AG09319 (cell line): ENCODE measurements around the gene NRIP1.
"Not testable (repeated sequence)": the region's sequence is repeated elsewhere in the genome, so short reads cannot be mapped to it uniquely, and the experiment has no call there.

ENCODE experiments used
- DNase-seq: peaks from one replicate; pipeline ENCODE4 v3.0.0-alpha.2; 2010; ENCODE audit warnings: low read depth; ENCODE audit errors: extremely low read depth
- CTCF ChIP-seq: IDR thresholded peaks from 2 replicates; pipeline ENCODE4 v1.5.1; 2011; ENCODE audit warnings: low read depth, mild to moderate bottlenecking, inconsistent platforms, low read length, moderate library complexity

The NRIP1 gene

DNA sequence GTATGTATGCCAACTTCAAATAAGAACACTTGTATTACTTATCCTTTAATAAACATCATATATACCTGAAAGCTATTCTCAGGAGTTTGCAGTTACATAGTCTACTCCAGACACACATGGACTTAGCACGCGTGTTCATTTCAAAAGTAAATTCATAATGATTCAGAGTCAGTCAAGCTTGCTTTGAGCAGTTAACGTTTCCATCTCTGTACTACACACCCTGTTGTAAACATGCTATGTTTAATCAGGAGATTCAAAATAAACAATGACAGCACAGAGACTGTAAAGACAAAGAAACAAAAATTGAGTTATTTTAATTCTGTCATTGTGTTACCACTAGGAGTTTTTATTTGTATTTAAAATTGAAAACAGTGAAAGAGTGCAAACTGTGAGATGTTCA is 119.6 kb downstream of the NRIP1 start:
- TF ChIP-seq CTCF, result no peak
- no peak for DNase-seq

- TF ChIP-seq CTCF, result no peak
- no peak for DNase-seq
These were observed 121.2 kb downstream of the NRIP1 start for GRCh38 chr21:14943616-14944015.

DNA sequence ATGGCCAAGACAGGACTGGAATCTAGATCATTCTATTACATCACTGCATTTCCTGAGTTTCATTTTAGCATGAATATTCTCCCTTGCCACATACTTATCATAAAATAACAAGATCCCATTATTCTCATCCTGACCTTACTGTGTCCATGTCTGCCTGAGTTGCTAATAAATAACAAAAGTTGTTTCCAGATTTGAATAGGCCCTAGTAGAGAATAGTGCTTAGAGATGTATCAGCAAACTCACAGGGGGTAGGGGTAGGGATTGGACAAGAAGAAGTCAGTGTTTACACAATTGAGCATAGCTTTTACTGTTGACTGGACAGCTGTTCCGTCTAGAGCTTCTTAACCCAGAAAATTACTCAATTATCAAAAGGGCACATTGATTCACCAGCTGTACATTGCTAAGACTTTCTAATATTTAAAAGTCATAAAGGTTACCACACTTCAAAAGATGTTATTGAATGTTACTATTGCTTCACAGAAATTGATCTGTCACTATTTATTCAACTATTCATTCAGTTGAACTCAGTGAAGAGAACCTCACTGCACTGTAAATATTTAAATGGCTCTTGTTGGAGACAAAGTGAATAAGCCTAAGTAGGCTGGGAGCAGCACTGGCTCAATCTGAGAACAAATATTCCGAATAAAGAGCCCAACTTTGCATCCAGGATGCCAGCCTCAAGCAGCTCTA is 121.9 kb downstream of the NRIP1 start:
- no peak for DNase-seq
- TF ChIP-seq CTCF, result no peak

DNA sequence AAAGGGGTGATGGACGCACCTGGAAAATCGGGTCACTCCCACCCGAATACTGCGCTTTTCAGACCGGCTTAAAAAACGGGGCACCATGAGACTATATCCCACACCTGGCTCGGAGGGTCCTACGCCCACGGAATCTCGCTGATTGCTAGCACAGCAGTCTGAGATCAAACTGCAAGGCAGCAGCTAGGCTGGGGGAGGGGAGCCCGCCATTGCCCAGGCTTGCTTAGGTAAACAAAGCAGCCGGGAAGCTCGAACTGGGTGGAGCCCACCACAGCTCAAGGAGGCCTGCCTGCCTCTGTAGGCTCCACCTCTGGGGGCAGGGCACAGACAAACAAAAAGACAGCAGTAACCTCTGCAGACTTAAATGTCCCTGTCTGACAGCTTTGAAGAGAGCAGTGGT is 137.5 kb downstream of the NRIP1 start:
- DNase-seq, result not testable (repeated sequence)

DNA sequence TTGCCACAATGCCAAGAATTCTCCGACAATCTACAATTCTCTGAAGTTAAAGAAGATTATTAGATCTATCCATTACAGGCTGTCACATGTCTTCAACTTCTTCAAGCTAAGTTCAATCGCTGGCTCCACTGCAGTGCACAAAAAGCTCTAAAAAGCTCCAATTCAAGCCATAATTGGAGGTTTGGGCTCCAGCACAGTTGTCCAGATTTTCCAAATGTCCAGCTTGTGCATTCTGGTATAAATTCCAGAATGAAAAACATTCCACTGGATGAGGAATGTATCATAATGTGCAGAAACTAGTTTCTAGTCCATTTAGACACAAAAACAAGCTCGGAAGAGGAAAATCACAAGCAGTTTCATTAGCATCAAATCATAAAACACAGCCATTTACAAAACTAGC is 138.6 kb downstream of the NRIP1 start:
- TF ChIP-seq CTCF, result no peak

GRCh38 chr21:14923468-14923867 is 141.3 kb downstream of the NRIP1 start:
- no peak for TF ChIP-seq CTCF
- DNase-seq, result peak; percentile 22

More for the DNA sequence above, 138.6 kb downstream of the NRIP1 start:
- no peak for DNase-seq

DNA sequence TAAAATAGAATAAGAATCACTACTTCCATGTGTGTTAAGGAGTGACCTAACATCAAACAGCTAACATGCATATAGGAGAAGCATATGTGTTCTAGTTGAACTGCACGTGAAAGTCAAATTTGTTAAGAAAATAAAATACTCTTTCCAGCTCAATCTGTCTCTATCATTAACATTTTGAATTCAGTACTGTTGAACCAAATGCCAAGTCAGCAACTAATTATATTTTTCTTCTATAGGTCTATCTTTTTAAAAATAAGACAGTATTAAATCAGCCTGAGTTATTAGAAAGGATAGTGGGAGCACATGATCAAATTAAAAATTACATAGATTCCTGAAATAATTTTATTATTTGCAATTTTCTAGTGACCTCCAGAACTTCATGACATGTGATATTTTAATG is 141.8 kb downstream of the NRIP1 start:
- no peak for DNase-seq
- TF ChIP-seq CTCF, result no peak

DNA sequence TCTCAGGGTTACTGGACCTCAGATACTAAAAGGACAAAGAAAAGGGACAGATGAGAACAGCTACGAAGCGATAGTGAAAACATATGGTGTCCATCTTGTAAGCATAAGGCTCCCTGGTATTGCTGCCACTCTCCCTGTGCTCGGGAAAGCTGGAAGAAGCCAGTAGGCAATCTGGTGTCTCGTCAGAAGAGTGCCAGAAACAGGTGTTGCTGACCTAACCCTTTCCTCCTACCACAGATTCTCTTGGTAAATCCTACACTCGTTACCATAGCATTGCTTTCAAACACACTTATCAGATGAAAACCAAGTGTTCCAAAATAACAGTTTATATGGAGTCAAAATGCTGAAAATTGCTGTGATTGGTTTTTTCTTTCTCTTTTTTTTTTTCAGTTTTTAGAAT is 146.3 kb downstream of the NRIP1 start:
- TF ChIP-seq CTCF, result no peak
- no peak for DNase-seq
